Dendritic cell treated with granulocyte-macrophage colony-stimulating factor and Interleukin-4, amounts not matched to agents 40 ng/mL and 50 ng/mL, for 4 days (primary cell): ENCODE results near the gene SIGLEC8.
"Not testable (repeated sequence)": the region's sequence is repeated elsewhere in the genome, so short reads cannot be mapped to it uniquely, and the experiment has no call there.

Experiments used
- H3K27ac Mint-ChIP-seq: one replicate; pipeline ENCODE4 v1.8.0; 2022; ENCODE audit warnings: mild to moderate bottlenecking, mixed read lengths
- H3K27me3 Mint-ChIP-seq: one replicate; pipeline ENCODE4 v1.8.0; 2022; ENCODE audit warnings: mild to moderate bottlenecking, mixed read lengths
- H3K36me3 Mint-ChIP-seq: one replicate; pipeline ENCODE4 v1.8.0; 2022; ENCODE audit warnings: low read depth, mixed read lengths
- H3K4me1 Mint-ChIP-seq: one replicate; pipeline ENCODE4 v1.8.0; 2022; ENCODE audit warnings: low read depth, mixed read lengths
- H3K4me3 Mint-ChIP-seq: one replicate; pipeline ENCODE4 v1.8.0; 2022; ENCODE audit warnings: mild to moderate bottlenecking, moderate library complexity, mixed read lengths
- H3K9me3 Mint-ChIP-seq: one replicate; pipeline ENCODE4 v1.8.0; 2022; ENCODE audit warnings: mixed read lengths
- intact Hi-C: fragments of 100-400 bp; cut with micrococcal nuclease; formaldehyde crosslinking; loops from one replicate; pipeline ENCODE4 v1.15.0; 2022

Gene SIGLEC8

GRCh38 chr19:51458051-51458645, at the start of gene SIGLEC8:
Gene SIGLEC8 (minus strand): TSS chr19:51458454. CDS start chr19:51458387, 67 bp downstream.
- no peaks in the 10 kb centered on the region for H3K9me3 Mint-ChIP-seq
- intact Hi-C loops, result no loop called here

GRCh38 chr19:51507640-51508058, 49.4 kb upstream of the SIGLEC8 start:
- Mint-ChIP-seq H3K4me3 (no peak overlapping the region), H3K27me3 (no peaks in the 10 kb centered on the region), H3K36me3 (peaks cover 23% of the 10 kb centered on the region), H3K27ac (peak overlapping the region; percentile 91), H3K9me3 (peaks cover 28% of the 10 kb centered on the region), H3K4me1 (peaks cover 85% of the 10 kb centered on the region)
- intact Hi-C loops, result no loop called here

More at GRCh38 chr19:51458051-51458645, at the start of gene SIGLEC8:
- Mint-ChIP-seq H3K27ac (peak within 1 kb of the TSS; percentile 80), H3K27me3 (peaks cover 25% of the 10 kb centered on the region), H3K4me1 (peaks cover 66% of the 10 kb centered on the region), H3K36me3 (no peaks in the 10 kb centered on the region), H3K4me3 (no peak within 1 kb of the TSS)

DNA sequence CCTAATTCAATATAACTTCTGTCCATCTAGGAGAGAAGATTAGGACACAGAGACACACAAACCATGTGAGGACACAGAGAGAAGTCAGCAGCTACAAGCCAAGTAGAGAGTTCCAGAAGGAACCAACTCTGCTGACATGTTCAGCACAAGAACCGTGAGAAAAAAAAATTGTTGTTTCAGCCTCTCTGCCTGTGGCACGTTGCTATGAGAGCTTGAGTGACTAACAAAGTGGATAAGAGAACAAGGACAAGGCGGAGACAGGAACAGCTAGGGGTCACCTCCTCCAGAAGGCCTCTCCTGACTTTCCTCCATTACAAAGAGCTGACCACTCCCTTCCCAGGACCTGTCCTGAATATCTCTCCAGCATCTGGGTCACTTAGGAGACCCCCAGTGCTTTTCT, 48.9 kb upstream of the SIGLEC8 start:
- H3K4me3 Mint-ChIP-seq, result no peak overlapping the region
- peaks cover 89% of the 10 kb centered on the region for H3K4me1 Mint-ChIP-seq
- no peaks in the 10 kb centered on the region for H3K27me3 Mint-ChIP-seq
- H3K9me3 Mint-ChIP-seq, result peaks cover 28% of the 10 kb centered on the region
- peaks cover 23% of the 10 kb centered on the region for H3K36me3 Mint-ChIP-seq
- peak overlapping the region; percentile 91 for H3K27ac Mint-ChIP-seq
- intact Hi-C loops, result no loop called here

- Mint-ChIP-seq H3K36me3 (peaks cover 23% of the 10 kb centered on the region), H3K27me3 (no peaks in the 10 kb centered on the region), H3K27ac (no peak overlapping the region), H3K4me3 (no peak overlapping the region), H3K4me1 (peaks cover 97% of the 10 kb centered on the region), H3K9me3 (peaks cover 28% of the 10 kb centered on the region)
- intact Hi-C loops, result no loop called here
Measured at GRCh38 chr19:51505904-51506303, 47.6 kb upstream of the SIGLEC8 start.

DNA sequence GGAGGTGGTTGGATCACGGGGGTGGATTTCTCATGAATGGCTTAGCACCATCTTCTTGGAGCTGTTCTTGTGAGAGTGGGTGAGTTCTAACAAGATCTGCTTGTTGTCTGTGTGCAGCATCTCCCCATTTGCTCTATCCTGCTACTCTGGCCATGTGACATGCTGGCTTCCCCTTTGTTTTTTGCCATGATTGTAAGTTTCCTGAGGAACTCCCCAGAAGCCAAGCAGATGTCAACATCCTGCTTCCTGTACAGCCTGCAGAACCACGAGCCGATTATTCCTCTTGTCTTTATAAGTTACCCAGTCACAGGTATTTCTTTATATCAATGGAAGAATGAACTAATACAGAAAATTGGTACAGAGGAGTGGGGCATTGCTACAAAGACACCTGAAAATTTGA, 45.6 kb upstream of the SIGLEC8 start:
- Mint-ChIP-seq H3K27me3 (peaks cover 6% of the 10 kb centered on the region), H3K9me3 (peaks cover 28% of the 10 kb centered on the region), H3K4me3 (no peak overlapping the region), H3K36me3 (peaks cover 23% of the 10 kb centered on the region), H3K27ac (peak overlapping the region; percentile 58), H3K4me1 (peaks cover 97% of the 10 kb centered on the region)
- intact Hi-C loops, result no loop called here

DNA sequence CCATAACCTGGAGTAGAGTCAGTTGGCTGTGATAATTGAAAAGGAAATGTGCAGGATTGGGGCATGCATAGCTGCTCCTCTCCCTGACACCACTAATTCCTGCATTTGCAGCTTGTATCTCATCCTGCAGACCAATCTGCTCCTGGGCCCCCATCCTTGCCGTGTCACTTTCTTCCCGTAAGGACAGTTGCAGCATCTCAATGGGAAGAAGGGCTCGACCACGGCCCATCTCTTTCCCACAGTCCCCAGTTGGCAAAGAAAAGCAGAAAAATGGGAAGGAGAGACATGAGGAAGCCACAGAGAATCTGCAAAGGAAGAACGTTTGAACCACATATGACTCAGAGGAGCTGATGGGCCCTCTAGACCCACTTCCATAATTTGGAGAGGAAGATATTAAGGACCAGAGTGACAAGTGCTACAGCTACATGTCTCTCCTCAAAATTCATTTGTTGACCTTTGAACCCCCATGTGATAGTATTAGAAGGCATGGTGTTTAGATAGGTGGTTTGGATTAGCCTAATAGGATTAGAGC, 45.1 kb upstream of the SIGLEC8 start:
- intact Hi-C loops, result no loop called here
- peak overlapping the region; percentile 58 for H3K27ac Mint-ChIP-seq
- H3K4me3 Mint-ChIP-seq, result no peak overlapping the region
- H3K36me3 Mint-ChIP-seq, result peaks cover 23% of the 10 kb centered on the region
- peaks cover 7% of the 10 kb centered on the region for H3K27me3 Mint-ChIP-seq
- peaks cover 28% of the 10 kb centered on the region for H3K9me3 Mint-ChIP-seq
- H3K4me1 Mint-ChIP-seq, result peaks cover 91% of the 10 kb centered on the region

DNA sequence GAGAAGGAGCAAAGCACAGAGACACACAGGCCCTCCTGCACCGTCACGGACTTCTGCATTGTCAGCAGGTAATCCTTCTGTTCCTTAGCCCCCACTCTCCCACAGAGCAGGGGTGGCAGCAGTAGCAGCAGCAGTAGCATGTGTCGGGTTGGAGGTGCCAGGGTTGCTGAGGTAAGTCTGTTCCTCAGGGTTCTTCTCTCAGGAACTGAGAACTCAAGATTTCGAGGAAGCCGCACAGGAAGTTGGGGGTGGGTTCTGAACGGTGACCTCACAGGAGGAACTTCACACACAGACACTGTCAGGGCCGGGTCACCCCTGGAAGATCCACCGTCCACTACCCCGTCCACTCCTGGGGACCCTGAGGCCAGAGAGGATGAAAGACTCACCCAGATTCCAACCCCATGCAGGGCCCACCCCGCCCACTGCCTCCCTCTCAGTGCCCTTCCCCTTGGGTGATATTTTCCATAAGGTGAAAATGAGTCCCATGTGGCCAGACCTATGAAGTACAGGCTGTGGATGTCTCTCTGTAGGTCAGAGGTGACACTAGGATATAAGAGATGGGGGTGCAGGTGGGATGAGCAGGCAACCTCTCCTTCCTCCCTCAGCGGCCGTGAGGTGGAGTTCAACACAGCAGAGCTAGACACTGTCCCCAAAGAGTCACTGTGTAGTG, 43.5 kb upstream of the SIGLEC8 start, which contains the start of gene SIGLEC12:
TSS of gene SIGLEC12 (minus strand) at position 207 of the 670 bp plus-strand sequence. CDS start at position 140, 67 bp downstream.
- Mint-ChIP-seq H3K4me3 (peak within 1 kb of the TSS; percentile 45), H3K27ac (peak within 1 kb of the TSS; percentile 62), H3K36me3 (peaks cover 23% of the 10 kb centered on the region)

DNA sequence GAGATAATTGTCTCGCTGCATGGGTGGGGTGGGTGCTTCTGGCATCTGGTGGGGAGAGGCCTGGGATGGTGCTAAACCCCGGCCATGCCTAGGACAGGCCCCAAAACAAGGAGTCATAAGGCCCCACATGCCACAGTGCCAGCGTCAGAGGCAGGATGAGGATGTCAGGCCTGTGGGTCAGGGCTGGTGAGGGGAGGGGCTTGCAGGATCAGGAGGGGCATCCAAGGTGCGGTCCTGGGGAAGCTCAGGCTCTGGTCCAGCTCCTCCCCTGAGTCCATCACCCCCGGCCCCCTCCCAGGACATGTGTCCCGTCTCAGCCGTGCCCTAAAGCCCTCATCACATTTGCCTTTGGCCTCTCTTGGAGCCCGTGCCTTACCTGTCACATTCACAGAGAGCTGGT, 42.7 kb upstream of the SIGLEC8 start:
- Mint-ChIP-seq H3K27me3 (peaks cover 12% of the 10 kb centered on the region), H3K4me3 (peak overlapping the region; percentile 20), H3K9me3 (peaks cover 28% of the 10 kb centered on the region), H3K4me1 (peaks cover 81% of the 10 kb centered on the region), H3K27ac (peak overlapping the region; percentile 62), H3K36me3 (peaks cover 23% of the 10 kb centered on the region)
- intact Hi-C loops, result not testable (repeated sequence)

More for the DNA sequence above, 43.5 kb upstream of the SIGLEC8 start, which contains the start of gene SIGLEC12:
- peaks cover 84% of the 10 kb centered on the region for H3K4me1 Mint-ChIP-seq
- intact Hi-C loops, result no loop called here
- peaks cover 12% of the 10 kb centered on the region for H3K27me3 Mint-ChIP-seq
- H3K9me3 Mint-ChIP-seq, result peaks cover 28% of the 10 kb centered on the region

DNA sequence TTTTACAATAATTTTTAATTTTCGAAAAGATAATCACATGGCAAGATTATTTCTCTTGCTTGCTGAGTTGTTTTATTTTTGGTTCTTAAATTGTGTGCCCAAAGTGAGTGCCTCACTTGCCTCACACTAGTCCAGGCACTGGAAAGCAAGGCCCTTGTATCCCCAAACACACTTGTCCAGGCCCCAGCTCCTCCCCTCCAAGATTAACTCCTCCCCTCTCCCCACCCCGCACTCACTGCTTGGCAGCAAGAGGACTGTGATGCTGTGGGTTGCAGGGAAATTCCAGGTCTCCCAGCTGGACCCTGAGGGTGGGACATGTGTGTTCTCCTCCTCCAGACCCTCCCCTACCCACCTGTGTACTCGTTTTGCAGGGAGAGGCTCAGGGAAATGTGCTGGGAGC, 39.4 kb upstream of the SIGLEC8 start:
- Mint-ChIP-seq H3K9me3 (peaks cover 9% of the 10 kb centered on the region), H3K4me3 (no peak overlapping the region), H3K27ac (no peak overlapping the region), H3K36me3 (no peaks in the 10 kb centered on the region), H3K4me1 (peaks cover 70% of the 10 kb centered on the region), H3K27me3 (peaks cover 12% of the 10 kb centered on the region)
- intact Hi-C loops, result no loop called here

GRCh38 chr19:51493776-51494175, 35.5 kb upstream of the SIGLEC8 start:
- H3K27me3 Mint-ChIP-seq, result peaks cover 6% of the 10 kb centered on the region
- peak overlapping the region; percentile 52 for H3K27ac Mint-ChIP-seq
- no peak overlapping the region for H3K4me3 Mint-ChIP-seq
- intact Hi-C loops, result no loop called here
- H3K36me3 Mint-ChIP-seq, result no peaks in the 10 kb centered on the region
- H3K4me1 Mint-ChIP-seq, result peaks cover 46% of the 10 kb centered on the region
- H3K9me3 Mint-ChIP-seq, result peaks cover 9% of the 10 kb centered on the region

GRCh38 chr19:51491586-51491985, 33.3 kb upstream of the SIGLEC8 start:
- Mint-ChIP-seq H3K4me1 (peaks cover 36% of the 10 kb centered on the region), H3K27me3 (no peaks in the 10 kb centered on the region), H3K9me3 (peaks cover 9% of the 10 kb centered on the region), H3K27ac (no peak overlapping the region), H3K4me3 (no peak overlapping the region), H3K36me3 (no peaks in the 10 kb centered on the region)
- intact Hi-C loops, result no loop called here

DNA sequence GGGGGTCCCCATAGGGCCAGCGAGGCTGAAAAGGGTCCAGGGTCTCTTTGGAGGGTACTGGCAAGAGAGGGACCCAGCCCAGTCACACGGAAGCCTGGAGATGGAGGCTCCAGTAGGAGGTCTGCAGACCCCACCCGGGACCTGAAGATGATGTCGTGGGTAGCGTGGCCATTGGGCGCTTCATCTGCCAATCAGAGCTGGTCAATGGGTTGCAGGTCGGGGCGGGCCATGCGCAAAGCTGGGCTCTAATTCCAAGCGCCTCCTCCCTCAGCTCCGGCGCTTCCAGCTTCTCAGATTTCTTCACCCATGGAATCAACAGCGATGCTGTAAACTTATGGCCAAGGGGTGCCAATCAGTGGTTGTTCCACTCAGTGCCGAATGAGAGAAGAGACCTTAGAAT, 32.4 kb upstream of the SIGLEC8 start:
- Mint-ChIP-seq H3K9me3 (peaks cover 9% of the 10 kb centered on the region), H3K27ac (no peak overlapping the region), H3K4me1 (peaks cover 36% of the 10 kb centered on the region), H3K4me3 (no peak overlapping the region), H3K36me3 (no peaks in the 10 kb centered on the region), H3K27me3 (peaks cover 5% of the 10 kb centered on the region)
- intact Hi-C loops, result no loop called here

GRCh38 chr19:51489113-51489512, 30.9 kb upstream of the SIGLEC8 start:
- no peak overlapping the region for H3K4me3 Mint-ChIP-seq

GRCh38 chr19:51488491-51488890, 30.2 kb upstream of the SIGLEC8 start:
- Mint-ChIP-seq H3K27me3 (peaks cover 25% of the 10 kb centered on the region), H3K9me3 (peaks cover 4% of the 10 kb centered on the region), H3K4me3 (no peak overlapping the region), H3K27ac (no peak overlapping the region), H3K36me3 (no peaks in the 10 kb centered on the region), H3K4me1 (peaks cover 26% of the 10 kb centered on the region)
- intact Hi-C loops, result no loop called here

More at GRCh38 chr19:51489113-51489512, 30.9 kb upstream of the SIGLEC8 start:
- H3K9me3 Mint-ChIP-seq, result peaks cover 9% of the 10 kb centered on the region
- intact Hi-C loops, result no loop called here
- no peak overlapping the region for H3K27ac Mint-ChIP-seq
- H3K36me3 Mint-ChIP-seq, result no peaks in the 10 kb centered on the region
- H3K27me3 Mint-ChIP-seq, result peaks cover 21% of the 10 kb centered on the region
- peaks cover 32% of the 10 kb centered on the region for H3K4me1 Mint-ChIP-seq
